GM12892 (cell line): Measurements from ENCODE around the gene RASA2.

Experiments
- DNase-seq: peaks from one replicate; pipeline ENCODE4 v3.0.0; 2011; ENCODE audit not compliant: insufficient read length
- FAIRE-seq: peaks from 2 replicates; lab custom pipeline; 2011; peaks lifted over from hg19 to GRCh38; lab: Jason Lieb, UNC
- POLR2A ChIP-seq: IDR thresholded peaks from 2 replicates; pipeline ENCODE4 v1.6.1; 2011; ENCODE audit warnings: low read depth, low read length, control low read depth
- POLR2AphosphoS5 ChIP-seq: IDR thresholded peaks from 2 replicates; pipeline ENCODE4 v1.6.1; 2011; ENCODE audit warnings: low read depth, low read length, control low read depth
- TAF1 ChIP-seq: IDR thresholded peaks from 2 replicates; pipeline ENCODE4 v1.6.1; 2011; ENCODE audit warnings: low read depth, mild to moderate bottlenecking, control low read depth, low read length, borderline replicate concordance

RASA2 gene

DNA sequence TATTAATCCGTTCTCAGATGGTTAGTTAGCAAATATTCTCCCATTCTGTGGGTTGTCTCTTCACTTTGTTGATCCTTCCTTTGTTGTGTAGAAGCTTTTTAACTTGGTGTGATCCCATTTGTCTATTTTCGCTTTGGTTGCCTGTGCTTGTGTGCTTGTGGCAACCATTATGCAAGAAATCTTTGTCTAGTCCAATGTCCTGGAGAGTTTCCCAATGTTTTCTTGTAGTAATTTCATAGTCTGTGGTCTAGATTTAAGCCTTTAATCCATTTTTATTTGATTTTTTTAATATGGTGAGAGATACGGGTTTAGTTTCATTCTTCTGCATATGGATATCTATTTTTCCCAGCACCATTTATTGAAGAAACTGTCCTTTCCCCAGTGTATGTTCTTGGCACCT is 59.8 kb downstream of the RASA2 start:
- DNase-seq (no peak), FAIRE-seq (no peak)
- TF ChIP-seq POLR2A (no peak), POLR2AphosphoS5 (no peak), TAF1 (no peak)

GRCh38 chr3:141547791-141548190 is 61.0 kb downstream of the RASA2 start:
- peak; percentile 54 for FAIRE-seq
- DNase-seq: no peak
- TF ChIP-seq TAF1: no peak

DNA sequence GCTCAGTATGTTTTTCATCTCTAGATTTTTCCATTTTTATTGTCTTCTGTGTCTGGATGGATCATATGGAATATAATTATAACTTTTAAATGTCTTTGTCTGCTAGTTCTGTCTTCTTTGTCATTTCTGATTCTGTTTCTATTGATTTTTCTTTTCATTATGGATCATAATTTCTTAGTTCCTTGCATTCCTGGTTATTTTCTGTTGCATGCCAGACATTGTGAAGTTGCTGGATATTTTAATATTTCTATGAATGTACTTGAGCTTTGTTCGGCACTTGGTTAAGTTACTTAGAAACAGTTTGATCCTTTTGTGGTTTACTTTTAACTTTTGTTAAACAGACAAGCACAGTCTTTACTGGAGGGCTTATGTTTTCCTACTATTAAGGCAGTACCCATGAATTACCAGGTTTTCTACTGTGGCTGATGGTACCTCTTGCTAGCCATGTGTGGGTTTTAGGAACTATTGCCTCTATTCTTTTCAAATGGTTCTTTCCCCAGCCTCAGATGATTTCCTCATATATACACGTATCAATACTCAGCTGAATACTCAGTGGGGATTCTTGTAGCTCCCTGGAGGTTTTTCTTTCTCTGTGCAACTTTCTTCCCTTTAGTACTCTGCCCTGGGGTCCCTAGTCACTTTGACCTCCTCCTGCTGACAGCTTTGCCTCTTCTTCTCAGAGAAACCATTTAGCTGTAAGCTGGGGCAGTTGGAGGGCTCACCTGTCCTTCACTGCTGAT is 64.3 kb downstream of the RASA2 start:
- no peak for DNase-seq
- no peak for TF ChIP-seq POLR2A
- no peak for TF ChIP-seq POLR2AphosphoS5
- TF ChIP-seq TAF1: no peak
- FAIRE-seq: peak; percentile 50

- FAIRE-seq (peak; percentile 81), DNase-seq (no peak)
- TF ChIP-seq POLR2A (no peak), POLR2AphosphoS5 (no peak), TAF1 (no peak)
These were observed 65.7 kb downstream of the RASA2 start for GRCh38 chr3:141552440-141552991.

DNA sequence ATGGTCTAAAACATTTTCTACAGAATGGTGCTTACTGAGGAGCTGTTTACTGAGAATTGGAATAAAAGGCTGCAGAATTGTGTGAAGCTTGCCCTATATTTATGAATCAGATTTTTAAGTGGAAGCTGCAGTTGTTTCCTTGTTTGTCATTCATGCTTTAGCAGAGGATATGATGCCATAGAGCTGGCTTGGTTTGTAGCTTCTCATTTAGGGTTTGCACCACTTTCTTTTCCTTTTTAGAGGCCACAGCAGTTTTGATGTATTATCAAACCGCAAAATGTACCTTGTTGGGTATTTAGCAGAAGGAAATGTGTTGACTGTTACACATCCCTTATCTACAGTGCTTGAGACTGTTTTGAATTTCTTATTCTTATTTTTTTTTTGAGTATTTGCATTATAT is 66.2 kb downstream of the RASA2 start:
- FAIRE-seq: no peak
- DNase-seq: no peak

GRCh38 chr3:141556034-141556433 is 69.2 kb downstream of the RASA2 start:
- DNase-seq (no peak), FAIRE-seq (no peak)
- TF ChIP-seq TAF1 (no peak), POLR2A (no peak), POLR2AphosphoS5 (no peak)

More for the DNA sequence above, 66.2 kb downstream of the RASA2 start:
- TF ChIP-seq TAF1 (no peak), POLR2A (no peak), POLR2AphosphoS5 (no peak)

DNA sequence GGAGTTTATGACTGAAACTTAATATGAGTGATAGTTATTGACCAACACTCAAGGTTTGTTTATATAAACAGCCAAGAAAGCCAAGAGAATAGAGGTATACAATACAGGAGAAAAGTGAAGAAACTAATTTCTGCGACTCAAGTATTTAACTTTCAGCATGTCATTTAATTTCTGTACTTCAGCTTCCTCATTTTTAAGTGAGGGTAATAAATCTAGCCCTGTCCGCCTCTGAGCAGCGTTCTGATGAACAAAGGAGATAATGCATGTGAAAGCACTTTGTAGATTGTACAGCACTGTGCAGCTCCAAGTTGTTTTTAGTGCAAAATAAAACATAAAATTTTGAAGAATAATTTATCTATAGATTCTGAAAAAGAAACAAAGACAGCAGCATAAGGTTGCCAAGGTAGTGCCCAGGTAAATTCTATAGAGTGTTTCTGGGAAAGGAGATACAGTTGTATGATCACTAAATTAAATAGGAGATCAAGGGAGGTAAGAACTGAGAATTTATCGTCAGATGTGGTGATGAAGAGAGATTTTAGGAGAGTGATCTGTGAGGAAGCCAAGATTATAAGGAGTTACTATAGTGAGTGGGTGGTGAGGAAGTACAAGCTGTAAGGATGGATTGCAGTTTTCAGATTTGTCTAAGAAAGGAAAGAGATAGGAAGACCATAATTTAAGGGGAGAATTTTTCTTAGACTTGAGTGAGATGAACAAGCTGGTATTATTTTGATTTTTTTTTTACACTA is 71.3 kb downstream of the RASA2 start:
- TF ChIP-seq TAF1: no peak
- TF ChIP-seq POLR2A: no peak
- TF ChIP-seq POLR2AphosphoS5: no peak
- FAIRE-seq: no peak
- DNase-seq: no peak

DNA sequence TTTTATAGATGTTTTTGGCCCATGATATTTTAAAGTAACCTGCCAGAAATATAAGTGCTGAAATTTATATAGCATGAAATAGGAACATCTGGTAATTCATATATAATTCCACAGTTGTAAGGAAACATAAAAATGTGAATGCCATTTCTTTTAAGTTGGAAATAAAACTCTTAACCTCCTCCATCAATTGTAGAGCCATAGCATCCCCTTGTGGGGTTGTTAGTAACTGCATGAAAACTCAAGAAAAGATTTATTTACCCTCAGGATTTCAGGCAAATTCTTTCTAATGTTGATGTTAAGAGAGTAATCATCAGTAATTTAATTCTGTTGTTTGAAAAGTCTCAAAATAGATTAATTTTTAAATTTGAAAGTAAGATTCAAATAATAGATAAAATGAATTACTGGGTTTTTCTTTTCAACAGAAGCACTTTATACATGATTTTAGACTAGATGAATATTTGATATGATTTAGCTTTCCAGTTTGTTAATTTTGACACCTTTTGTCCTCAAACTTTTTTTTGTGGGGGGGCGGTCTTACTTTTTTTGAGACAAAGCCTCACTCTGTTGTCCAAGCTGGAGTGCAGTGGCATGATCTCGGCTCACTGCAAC is 74.7 kb downstream of the RASA2 start:
- FAIRE-seq (peak; percentile 81), DNase-seq (no peak)
- TF ChIP-seq POLR2AphosphoS5 (no peak), POLR2A (no peak), TAF1 (no peak)

DNA sequence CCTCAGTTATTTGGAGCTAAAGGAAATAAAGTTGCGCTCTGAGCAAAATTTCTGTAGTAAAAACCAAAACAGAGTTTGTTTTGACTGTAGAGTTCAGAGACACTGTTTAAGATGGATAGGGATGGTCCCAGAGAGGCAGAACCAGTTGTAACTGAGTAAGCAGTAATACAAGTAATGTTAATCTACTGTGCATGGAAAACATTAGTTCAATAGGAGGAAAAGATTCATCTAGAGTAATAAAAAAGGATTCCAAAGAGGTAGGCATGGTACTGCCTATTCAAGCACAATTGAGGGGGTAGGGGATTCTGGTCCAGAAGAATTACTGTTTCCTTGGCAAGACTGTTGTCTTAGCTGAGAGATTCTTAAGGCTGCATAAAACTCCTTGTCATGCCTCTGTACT is 77.4 kb downstream of the RASA2 start:
- no peak for FAIRE-seq
- DNase-seq: no peak
- TF ChIP-seq TAF1 (no peak), POLR2AphosphoS5 (no peak), POLR2A (no peak)

DNA sequence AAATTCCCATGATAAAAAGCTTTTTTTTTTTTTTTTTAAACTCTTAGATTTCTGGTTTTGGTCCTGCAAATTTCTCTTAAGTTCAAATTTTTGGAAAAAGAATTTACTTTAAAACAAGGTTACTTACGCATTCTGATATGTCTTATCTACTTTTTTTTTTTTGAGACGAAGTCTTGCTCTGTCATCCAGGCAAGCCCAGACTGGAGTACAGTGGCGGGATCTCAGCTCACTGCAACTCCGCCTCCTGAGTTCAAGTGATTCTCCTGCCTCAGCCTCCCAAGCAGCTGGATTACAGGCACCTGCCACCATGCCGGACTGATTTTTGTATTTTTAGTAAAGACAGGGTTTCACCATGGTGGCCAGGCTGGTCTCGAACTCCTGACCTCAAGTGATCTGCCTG is 83.2 kb downstream of the RASA2 start:
- no peak for DNase-seq
- no peak for FAIRE-seq
- TF ChIP-seq TAF1 (no peak), POLR2A (no peak), POLR2AphosphoS5 (no peak)

- no peak for FAIRE-seq
- DNase-seq: no peak
These were observed 89.3 kb downstream of the RASA2 start for GRCh38 chr3:141575879-141576743.

More at GRCh38 chr3:141575879-141576743, 89.3 kb downstream of the RASA2 start:
- no peak for TF ChIP-seq POLR2AphosphoS5
- no peak for TF ChIP-seq TAF1
- no peak for TF ChIP-seq POLR2A
